MCF 10A (cell line): Measurements from ENCODE around the gene MGA. TPM values are rescaled to one million over a fixed set of nuclear protein-coding genes. Genes with fewer than 3 reads are reported as not detected.
"Not testable (repeated sequence)": the region's sequence is repeated elsewhere in the genome, so short reads cannot be mapped to it uniquely, and the experiment has no call there.

Source experiments
- BruUV-seq: library from RNA; stranded (reverse); fragments of 400-500 nt; replicated peaks from 2 replicates; lab custom pipeline; 2021; lab: Mats Ljungman, UMichigan
- CTCF ChIA-PET: fragments of 300-600 bp; sonication (Branson Sonifier 250); formaldehyde crosslinking; extraction: SDS; loops from one replicate; lab custom pipeline; 2021; ENCODE audit warnings: antibody characterized with exemption, inconsistent platforms; lab: Yijun Ruan, JAX
- POLR2A ChIA-PET: fragments of 300-600, 350-650 bp; sonication (Branson Sonifier 250); formaldehyde crosslinking; extraction: SDS; loops from one replicate; lab custom pipeline; 2020; ENCODE audit warnings: antibody characterized with exemption, inconsistent platforms; lab: Yijun Ruan, JAX
- DNase-seq: peaks from one replicate; pipeline ENCODE4 v3.0.0-alpha.2; 2018; ENCODE audit not compliant: unreplicated experiment
- H3K27ac Mint-ChIP-seq: one replicate; pipeline ENCODE4 v1.8.0; 2022; ENCODE audit warnings: mild to moderate bottlenecking, low read depth, mixed read lengths; ENCODE audit not compliant: unreplicated experiment
- H3K27me3 Mint-ChIP-seq: one replicate; pipeline ENCODE4 v1.8.0; 2022; ENCODE audit warnings: mixed read lengths; ENCODE audit not compliant: insufficient read depth, unreplicated experiment
- H3K36me3 Mint-ChIP-seq: one replicate; pipeline ENCODE4 v1.8.0; 2022; ENCODE audit warnings: mild to moderate bottlenecking, moderate library complexity, mixed read lengths; ENCODE audit not compliant: insufficient read depth, unreplicated experiment
- H3K4me1 Mint-ChIP-seq: one replicate; pipeline ENCODE4 v1.8.0; 2022; ENCODE audit warnings: mixed read lengths; ENCODE audit not compliant: insufficient read depth, unreplicated experiment
- H3K4me3 Mint-ChIP-seq: one replicate; pipeline ENCODE4 v1.8.0; 2022; ENCODE audit warnings: mild to moderate bottlenecking, moderate library complexity, mixed read lengths; ENCODE audit not compliant: unreplicated experiment
- H3K9me3 Mint-ChIP-seq: one replicate; pipeline ENCODE4 v1.8.0; 2022; ENCODE audit warnings: mixed read lengths; ENCODE audit not compliant: unreplicated experiment
- CTCF ChIP-seq: fragments of 200-600 bp; IDR thresholded peaks from one replicate; pipeline ENCODE4 v1.8.0; 2022; ENCODE audit warnings: antibody characterized with exemption, mild to moderate bottlenecking; ENCODE audit not compliant: unreplicated experiment
- intact Hi-C: fragments of 100-400 bp; cut with micrococcal nuclease; formaldehyde crosslinking; loops from 2 replicates; pipeline ENCODE4 v1.14.1; 2022
- total RNA-seq: library from RNA; stranded (reverse); gene quantifications from 2 replicates; pipeline ENCODE4 v1.2.3, GENCODE V29; 2022

Gene MGA
- total RNA-seq, 1 experiment from 2014 or later: 17.5 TPM

DNA sequence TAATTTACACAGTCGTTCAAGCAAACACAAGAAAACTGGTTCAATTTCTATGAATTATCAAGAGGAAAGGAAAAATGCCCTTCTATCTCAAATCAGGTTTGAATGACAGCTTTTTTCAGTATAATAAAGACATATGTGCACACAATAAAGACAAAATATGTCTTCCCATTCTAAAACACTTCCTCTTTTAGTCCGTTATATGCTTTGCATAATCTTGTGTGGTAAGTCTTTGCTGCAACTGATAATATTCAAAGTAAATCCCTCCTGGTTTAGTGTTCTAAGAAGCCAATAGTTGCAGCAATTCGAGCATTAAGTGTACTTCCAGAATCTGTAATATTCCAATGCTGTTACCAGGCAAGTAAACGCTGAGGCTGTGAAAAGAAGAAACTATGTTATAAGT, 70.3 kb downstream of the MGA start:
- Mint-ChIP-seq H3K4me3 (no peak overlapping the region), H3K36me3 (peaks cover 32% of the 10 kb centered on the region), H3K27me3 (no peaks in the 10 kb centered on the region), H3K9me3 (no peaks in the 10 kb centered on the region), H3K27ac (no peak overlapping the region), H3K4me1 (no peaks in the 10 kb centered on the region)
- no peak for DNase-seq
- ChIA-PET POLR2A (no interaction called here), CTCF (no interaction called here)
- BruUV-seq: no TSS peak
- intact Hi-C loops: no loop called here
- no peak for TF ChIP-seq CTCF

- BruUV-seq: no TSS peak
- Mint-ChIP-seq H3K27ac (no peak overlapping the region), H3K9me3 (no peaks in the 10 kb centered on the region), H3K4me1 (no peaks in the 10 kb centered on the region), H3K4me3 (no peak overlapping the region), H3K36me3 (peaks cover 39% of the 10 kb centered on the region), H3K27me3 (no peaks in the 10 kb centered on the region)
- CTCF ChIA-PET: interaction anchor here (0.5 to 0.7 kb wide), 2 partner anchors 175 to 276 kb away, joined by 3 to 4 read pairs; no protein-coding TSS in a partner anchor
- intact Hi-C loops: no loop called here
- POLR2A ChIA-PET: interaction anchor here (0.7 kb wide), 1 partner anchor 9 kb away, joined by 4 read pairs; no protein-coding TSS in a partner anchor
- DNase-seq: no peak
- no peak for TF ChIP-seq CTCF
Observed at GRCh38 chr15:41732483-41732882, 72.3 kb downstream of the MGA start.

- no peak for TF ChIP-seq CTCF
- intact Hi-C loops: no loop called here
- Mint-ChIP-seq H3K27ac (no peak overlapping the region), H3K4me1 (no peaks in the 10 kb centered on the region), H3K4me3 (no peak overlapping the region), H3K27me3 (no peaks in the 10 kb centered on the region), H3K9me3 (no peaks in the 10 kb centered on the region), H3K36me3 (peaks cover 39% of the 10 kb centered on the region)
- BruUV-seq: no TSS peak
- CTCF ChIA-PET: interaction anchor here (0.6 kb wide), 1 partner anchor 772 kb away, joined by 3 read pairs; no protein-coding TSS in a partner anchor
- POLR2A ChIA-PET: no interaction called here
- no peak for DNase-seq
Observed at GRCh38 chr15:41734079-41734478, 73.9 kb downstream of the MGA start.

DNA sequence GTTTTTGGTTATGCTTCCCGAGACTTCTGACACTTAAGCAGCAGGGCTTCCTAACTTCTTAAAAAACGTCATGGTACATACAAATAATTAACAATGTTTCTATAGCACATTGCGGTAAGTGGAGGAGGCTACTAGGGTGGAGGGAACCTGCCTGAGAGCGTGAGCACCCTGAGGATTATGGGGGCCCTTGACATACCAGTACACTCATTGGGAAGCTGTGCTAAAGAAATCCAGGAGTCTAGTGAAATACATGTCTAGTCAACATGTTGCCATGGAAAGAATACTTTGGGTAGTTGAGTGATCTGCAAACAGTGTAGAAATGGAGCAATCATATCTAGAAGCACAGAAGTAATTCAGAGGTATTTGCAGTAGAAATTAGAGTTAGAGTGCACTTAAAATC, 74.8 kb downstream of the MGA start:
- ChIA-PET CTCF (interaction anchor here (0.6 kb wide), 1 partner anchor 827 kb away, joined by 3 read pairs; no protein-coding TSS in a partner anchor), POLR2A (interaction anchor here (0.7 kb wide), 1 partner anchor 26 kb away, joined by 3 read pairs; no protein-coding TSS in a partner anchor)
- Mint-ChIP-seq H3K27me3 (no peaks in the 10 kb centered on the region), H3K36me3 (peaks cover 33% of the 10 kb centered on the region), H3K9me3 (no peaks in the 10 kb centered on the region), H3K4me3 (no peak overlapping the region), H3K4me1 (no peaks in the 10 kb centered on the region), H3K27ac (no peak overlapping the region)
- no peak for TF ChIP-seq CTCF
- BruUV-seq: no TSS peak
- DNase-seq: no peak
- intact Hi-C loops: no loop called here

DNA sequence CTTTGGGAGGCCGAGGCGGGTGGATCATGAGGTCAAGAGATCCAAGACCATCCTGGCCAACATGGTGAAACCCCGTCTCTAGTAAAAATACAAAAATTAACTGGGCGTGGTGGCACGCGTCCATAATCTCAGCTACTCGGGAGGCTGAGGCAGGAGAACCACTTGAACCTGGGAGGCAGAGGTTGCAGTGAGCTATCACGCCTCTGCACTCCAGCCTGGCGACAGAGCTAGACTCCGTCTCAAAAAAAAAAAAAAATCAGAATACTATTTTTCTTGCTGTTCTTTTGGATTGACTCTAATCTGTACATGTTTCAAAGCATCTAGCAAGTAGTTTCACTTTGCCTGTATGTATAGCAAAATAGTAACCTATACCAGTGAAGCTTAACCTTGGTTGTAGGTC, 75.3 kb downstream of the MGA start:
- CTCF ChIA-PET: interaction anchor here (0.6 kb wide), 1 partner anchor 827 kb away, joined by 3 read pairs; no protein-coding TSS in a partner anchor
- peaks cover 31% of the 10 kb centered on the region for H3K36me3 Mint-ChIP-seq

More for the DNA sequence above, 75.3 kb downstream of the MGA start:
- H3K27ac Mint-ChIP-seq, intact Hi-C loops, BruUV-seq, H3K9me3 Mint-ChIP-seq, POLR2A ChIA-PET, H3K4me3 Mint-ChIP-seq, H3K27me3 Mint-ChIP-seq, H3K4me1 Mint-ChIP-seq, DNase-seq: not testable (repeated sequence)
